Colonic mucosa (tissue), 4 donors: ENCODE data around the gene TMED8. TPM values are rescaled to one million over a fixed set of nuclear protein-coding genes. Genes with fewer than 3 reads are reported as not detected.

ENCODE experiments used
- DNase-seq: peaks from one replicate; pipeline ENCODE4 v3.0.0-alpha.2; 2020
- H3K27ac ChIP-seq: fragments of 200-600 bp; one replicate; pipeline ENCODE4 v1.8.0; 2021
- H3K27me3 ChIP-seq: fragments of 200-600 bp; one replicate; pipeline ENCODE4 v1.8.0; 2021
- H3K36me3 ChIP-seq: fragments of 200-600 bp; one replicate; pipeline ENCODE4 v1.8.0; 2021
- H3K4me1 ChIP-seq: fragments of 200-600 bp; one replicate; pipeline ENCODE4 v1.8.0; 2021; ENCODE audit warnings: mild to moderate bottlenecking
- H3K4me3 ChIP-seq: fragments of 200-600 bp; one replicate; pipeline ENCODE4 v1.8.0; 2021
- H3K9ac ChIP-seq, 2 donors: one replicate each; pipeline ENCODE4 v1.7.0; 2013; ENCODE audit warnings: control low read depth in 2 of 2, low read depth in 2 of 2, low read length in 2 of 2
- H3K9me3 ChIP-seq: fragments of 200-600 bp; one replicate; pipeline ENCODE4 v1.8.0; 2021
- intact Hi-C: fragments of 100-400 bp; cut with DNase I; formaldehyde crosslinking; loops from one replicate; pipeline ENCODE4 v1.14.1; 2022
- total RNA-seq, 2 donors: library from RNA; stranded (reverse); fragmentation: NEBNext Ultra II Directional in 1 of 2; extraction: Animal tissue kit (Norgen Biotek cat#: 25700) in 1 of 2; gene quantifications; one replicate each; pipeline ENCODE4 v1.2.1, GENCODE V29; 2021
- TF ChIP-seq, protein P1 (sequence below): fragments of 200-600 bp; IDR thresholded peaks from one replicate; pipeline ENCODE4 v1.8.0; 2022; ENCODE audit warnings: antibody characterized with exemption, mild to moderate bottlenecking
- donor health status: healthy.
- donor health status: DM: no; HTN: no; CAD: no.
- donor health status: DM: no; HTN: no; CAD: no.

Gene TMED8
- total RNA-seq, 2 donors from 2014 or later: 8.6 to 9.4 TPM

DNA sequence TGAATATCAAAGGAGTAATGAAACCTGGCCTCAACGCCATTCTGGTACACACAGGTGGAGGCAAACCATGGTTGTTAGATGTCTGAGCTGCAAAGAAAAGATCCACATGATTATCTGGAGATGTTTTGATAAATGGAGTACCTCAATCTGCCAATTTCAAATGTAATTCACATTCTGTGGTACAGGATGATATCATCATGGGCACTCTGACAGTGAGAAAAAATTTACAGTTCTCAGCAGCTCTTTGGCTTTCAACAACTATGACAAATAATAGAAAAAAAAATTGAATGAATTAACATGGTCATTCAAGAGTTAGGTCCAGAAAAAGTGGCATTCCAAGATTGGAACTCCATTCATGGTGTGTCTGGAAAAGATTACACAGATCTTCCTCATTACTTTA lies 17.3 kb downstream of the TMED8 start:
- no peak overlapping the region for H3K27ac ChIP-seq
- no peak overlapping the region for H3K4me3 ChIP-seq
- TF ChIP-seq, protein P1, sequence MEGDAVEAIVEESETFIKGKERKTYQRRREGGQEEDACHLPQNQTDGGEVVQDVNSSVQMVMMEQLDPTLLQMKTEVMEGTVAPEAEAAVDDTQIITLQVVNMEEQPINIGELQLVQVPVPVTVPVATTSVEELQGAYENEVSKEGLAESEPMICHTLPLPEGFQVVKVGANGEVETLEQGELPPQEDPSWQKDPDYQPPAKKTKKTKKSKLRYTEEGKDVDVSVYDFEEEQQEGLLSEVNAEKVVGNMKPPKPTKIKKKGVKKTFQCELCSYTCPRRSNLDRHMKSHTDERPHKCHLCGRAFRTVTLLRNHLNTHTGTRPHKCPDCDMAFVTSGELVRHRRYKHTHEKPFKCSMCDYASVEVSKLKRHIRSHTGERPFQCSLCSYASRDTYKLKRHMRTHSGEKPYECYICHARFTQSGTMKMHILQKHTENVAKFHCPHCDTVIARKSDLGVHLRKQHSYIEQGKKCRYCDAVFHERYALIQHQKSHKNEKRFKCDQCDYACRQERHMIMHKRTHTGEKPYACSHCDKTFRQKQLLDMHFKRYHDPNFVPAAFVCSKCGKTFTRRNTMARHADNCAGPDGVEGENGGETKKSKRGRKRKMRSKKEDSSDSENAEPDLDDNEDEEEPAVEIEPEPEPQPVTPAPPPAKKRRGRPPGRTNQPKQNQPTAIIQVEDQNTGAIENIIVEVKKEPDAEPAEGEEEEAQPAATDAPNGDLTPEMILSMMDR: no peak
- H3K9ac ChIP-seq: no peak overlapping the region
- H3K4me1 ChIP-seq: no peaks in the 10 kb centered on the region
- intact Hi-C loops: no loop called here
- H3K27me3 ChIP-seq: no peaks in the 10 kb centered on the region
- no peak for DNase-seq
- no peaks in the 10 kb centered on the region for H3K9me3 ChIP-seq
- H3K36me3 ChIP-seq: no peaks in the 10 kb centered on the region

DNA sequence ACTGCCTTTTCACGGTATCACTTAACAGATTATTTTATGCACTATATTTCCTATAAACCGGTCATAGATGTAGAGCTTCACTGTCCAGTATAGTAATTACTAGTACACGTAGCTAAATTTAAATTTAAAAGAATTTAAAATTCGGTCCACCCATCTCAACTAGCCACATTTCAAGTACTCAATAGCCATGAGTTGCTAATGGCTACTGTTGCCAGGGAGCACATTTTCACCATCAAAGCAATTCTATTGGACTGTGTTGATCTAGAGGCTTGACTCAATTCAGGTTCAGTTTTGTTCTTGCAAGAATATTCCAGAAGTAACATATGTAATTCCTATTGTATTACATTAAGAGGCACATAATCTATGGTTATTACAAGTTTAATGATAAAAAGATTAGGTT lies 20.0 kb downstream of the TMED8 start:
- Histone ChIP-seq H3K36me3 (no peaks in the 10 kb centered on the region), H3K27ac (no peak overlapping the region), H3K27me3 (no peaks in the 10 kb centered on the region), H3K9ac (no peak overlapping the region), H3K4me1 (no peaks in the 10 kb centered on the region), H3K4me3 (no peak overlapping the region), H3K9me3 (no peaks in the 10 kb centered on the region)
- intact Hi-C loops: no loop called here
- TF ChIP-seq, protein P1: no peak
- no peak for DNase-seq

DNA sequence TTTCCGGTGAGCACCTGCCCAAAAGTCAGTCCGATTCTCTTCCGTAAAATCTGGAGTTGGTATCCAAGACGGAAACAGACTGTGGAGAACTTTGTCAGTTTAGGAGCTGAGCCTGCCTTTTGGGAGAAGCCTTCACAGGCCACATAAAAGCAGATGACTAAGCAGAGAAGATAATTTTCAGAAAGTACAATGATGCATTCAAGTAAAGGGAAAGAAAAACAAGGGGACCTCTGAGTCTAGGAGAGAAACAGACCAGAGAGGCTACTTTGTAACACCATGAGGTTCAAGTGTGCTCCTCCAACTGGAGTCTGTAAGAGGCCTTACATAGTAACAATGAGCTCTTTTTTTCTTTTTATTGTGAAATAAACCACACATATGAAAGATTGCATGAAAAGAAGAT lies 21.1 kb downstream of the TMED8 start:
- Histone ChIP-seq H3K9ac (no peak overlapping the region), H3K27me3 (no peaks in the 10 kb centered on the region), H3K9me3 (no peaks in the 10 kb centered on the region), H3K4me1 (no peaks in the 10 kb centered on the region), H3K36me3 (no peaks in the 10 kb centered on the region), H3K4me3 (no peak overlapping the region), H3K27ac (no peak overlapping the region)
- intact Hi-C loops: no loop called here
- TF ChIP-seq, protein P1: no peak
- DNase-seq: no peak

DNA sequence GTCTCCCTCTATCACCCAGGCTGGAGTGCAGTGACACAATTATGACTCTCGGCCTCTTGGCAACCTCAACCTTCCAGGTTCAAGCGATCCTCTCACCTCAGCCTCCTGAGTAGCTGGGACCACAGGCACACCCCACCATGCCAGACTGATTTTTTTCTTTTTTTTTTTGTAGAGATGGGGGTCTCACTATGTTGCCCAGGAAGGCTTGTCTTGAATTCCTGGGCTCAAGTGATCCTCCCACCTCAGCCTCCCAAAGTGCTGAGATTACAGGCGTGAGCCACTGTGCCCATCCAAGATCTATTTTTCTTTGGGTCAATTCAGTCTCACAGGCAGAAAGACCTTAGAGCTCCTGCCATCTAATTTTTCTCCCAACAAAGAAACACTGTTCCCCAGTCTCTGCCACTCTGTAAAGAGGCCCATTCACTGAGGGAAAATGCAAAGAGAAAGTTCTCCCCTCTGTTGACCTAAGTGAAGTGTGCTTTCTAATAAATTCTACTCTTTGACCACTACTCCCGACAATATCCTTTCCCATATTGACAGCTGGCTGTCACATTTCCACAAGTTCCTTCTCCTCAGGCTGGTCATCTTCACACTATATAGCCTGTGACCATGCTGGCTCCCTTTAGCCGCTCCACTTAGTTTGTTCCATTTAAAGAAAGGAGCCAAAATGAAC lies 23.3 kb downstream of the TMED8 start:
- Histone ChIP-seq H3K27me3 (no peaks in the 10 kb centered on the region), H3K36me3 (no peaks in the 10 kb centered on the region), H3K9ac (no peak overlapping the region), H3K9me3 (no peaks in the 10 kb centered on the region), H3K27ac (no peak overlapping the region), H3K4me1 (no peaks in the 10 kb centered on the region), H3K4me3 (no peak overlapping the region)
- intact Hi-C loops: no loop called here
- TF ChIP-seq, protein P1: no peak
- DNase-seq: no peak

DNA sequence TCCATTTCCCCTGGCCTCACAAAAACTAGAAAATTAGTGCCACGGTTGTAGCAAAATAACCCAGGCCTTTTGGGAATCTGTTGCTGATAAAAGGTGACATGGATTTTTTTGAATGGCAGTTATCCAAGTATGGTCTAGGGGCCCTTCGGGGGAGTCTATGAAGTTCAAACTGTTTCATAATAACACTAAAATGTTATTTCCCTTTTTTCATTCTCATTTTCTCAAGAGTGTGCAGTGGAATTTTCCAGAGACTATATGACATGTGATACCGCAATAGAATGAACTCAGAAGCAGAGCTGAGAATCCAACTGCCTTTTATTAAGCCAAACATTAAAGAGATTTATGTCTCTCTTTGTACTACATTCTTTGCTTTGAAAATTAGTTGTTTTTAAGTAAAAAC lies 29.1 kb downstream of the TMED8 start:
- TF ChIP-seq, protein P1: no peak
- Histone ChIP-seq H3K36me3 (no peaks in the 10 kb centered on the region), H3K27ac (no peak overlapping the region), H3K9ac (no peak overlapping the region), H3K9me3 (no peaks in the 10 kb centered on the region), H3K27me3 (no peaks in the 10 kb centered on the region), H3K4me3 (no peak overlapping the region), H3K4me1 (no peaks in the 10 kb centered on the region)
- DNase-seq: no peak
- intact Hi-C loops: no loop called here
